DMS79 (cell line): ENCODE measurements around the gene KANK4.

ENCODE experiments used
- DNase-seq: peaks from one replicate; lab custom pipeline; 2025; lab: John Stamatoyannopoulos, UW

KANK4 gene

DNA sequence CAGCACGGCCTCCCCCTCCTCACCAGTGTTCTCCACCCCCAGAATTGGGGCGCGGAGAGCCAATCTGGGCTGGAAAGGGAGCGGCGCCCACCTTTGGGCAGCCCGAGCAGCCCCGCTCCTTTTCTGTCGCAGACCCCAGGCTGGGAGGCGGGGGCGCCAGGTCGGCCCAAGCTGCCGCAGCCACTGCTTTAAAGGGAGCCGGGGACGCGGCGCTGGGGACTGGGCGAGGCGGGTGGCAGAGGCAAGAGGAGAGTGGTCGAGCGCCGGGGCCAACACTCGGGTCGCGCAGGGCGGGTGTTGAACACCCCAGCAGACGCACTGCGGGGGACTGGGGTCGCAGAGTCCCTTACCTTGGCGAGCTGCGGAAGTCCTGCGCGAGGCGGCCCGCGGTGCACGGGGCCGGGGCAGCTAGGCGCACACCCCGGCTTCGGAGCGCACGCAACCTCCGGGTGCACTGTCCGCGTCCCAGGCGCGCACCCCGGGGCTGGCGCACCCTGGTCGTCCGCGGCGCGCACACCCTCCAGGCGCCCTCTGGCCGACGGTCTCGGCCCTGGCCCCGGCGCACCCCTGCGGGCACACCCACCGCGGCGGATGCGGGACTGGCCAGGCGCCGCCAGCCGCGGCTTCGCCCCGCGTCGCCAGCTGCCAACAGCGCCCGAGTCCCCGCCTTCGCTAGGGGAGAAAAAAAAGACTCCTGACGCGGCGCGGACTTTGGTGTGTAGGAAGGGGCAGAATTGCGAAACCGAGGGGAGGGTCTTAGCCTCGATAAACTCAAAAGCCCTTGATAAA is at the start of gene KANK4:
Gene KANK4 (minus strand): TSS at position 679 of the 789 bp plus-strand sequence. CDS start 37,870 bp downstream, outside the sequence.
- no peak for DNase-seq

DNA sequence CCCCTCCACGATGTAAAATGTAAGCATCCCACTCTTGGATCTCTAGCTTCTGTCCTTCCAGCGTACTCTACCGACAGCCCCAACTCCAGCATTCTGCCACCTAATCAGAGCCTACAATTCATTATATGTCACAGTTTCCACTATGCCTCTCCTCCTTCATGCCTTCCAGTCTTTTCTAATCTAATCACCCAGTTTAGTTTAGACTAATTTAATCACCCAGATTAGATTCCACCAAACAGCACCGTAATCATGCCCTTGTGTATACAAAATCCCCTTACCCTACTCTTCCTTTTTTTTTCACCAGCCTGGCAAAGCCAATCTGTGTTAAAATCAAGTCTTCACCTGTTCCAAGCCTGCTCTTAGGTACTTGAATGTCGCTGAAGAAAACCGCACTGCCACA is 49.8 kb upstream of the KANK4 start:
- peak; percentile 9 for DNase-seq

DNA sequence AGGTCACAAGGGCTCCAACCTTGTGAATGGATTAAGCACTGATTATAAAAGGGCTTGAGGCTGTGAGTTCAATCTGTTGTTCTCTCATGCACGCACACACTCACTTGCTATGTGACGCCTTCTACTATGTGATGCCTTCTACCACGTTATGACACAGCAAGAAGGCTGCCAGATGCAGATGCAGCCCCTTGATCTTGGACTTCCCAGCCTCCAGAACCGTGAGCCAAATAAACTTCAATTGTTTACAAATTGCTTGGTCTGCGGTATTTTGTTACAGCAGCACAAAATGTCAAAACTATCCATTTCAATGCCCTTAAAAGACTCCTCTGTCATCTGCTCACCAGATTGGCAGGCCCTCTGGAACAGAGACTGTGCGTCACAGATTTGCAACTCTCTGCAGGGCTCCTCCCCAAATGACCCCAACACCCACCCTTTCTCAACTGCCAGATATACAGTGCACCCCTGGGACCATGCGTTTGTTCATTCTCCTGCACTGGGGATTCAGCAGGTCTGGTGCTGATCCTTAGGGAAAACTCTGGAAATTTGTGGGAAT is 47.8 kb upstream of the KANK4 start:
- no peak for DNase-seq

DNA sequence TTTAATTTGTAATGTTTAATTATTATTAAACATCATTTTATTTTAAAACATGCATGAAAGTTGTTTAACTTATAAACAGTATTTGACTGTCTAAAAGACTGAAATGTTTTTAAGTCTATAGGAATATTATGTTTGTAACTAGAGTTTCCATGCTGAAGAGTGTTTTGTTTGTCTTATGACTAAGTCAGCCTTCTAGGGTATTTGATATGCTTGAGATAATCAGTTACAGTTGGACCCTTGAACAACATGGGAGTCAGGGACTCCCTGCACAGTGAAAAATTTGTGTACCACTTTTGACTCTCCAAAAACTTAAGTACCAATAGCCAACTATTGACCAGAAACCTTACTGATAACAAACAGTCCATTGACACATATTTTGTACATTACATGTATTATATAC is 45.5 kb upstream of the KANK4 start:
- DNase-seq = no peak

DNA sequence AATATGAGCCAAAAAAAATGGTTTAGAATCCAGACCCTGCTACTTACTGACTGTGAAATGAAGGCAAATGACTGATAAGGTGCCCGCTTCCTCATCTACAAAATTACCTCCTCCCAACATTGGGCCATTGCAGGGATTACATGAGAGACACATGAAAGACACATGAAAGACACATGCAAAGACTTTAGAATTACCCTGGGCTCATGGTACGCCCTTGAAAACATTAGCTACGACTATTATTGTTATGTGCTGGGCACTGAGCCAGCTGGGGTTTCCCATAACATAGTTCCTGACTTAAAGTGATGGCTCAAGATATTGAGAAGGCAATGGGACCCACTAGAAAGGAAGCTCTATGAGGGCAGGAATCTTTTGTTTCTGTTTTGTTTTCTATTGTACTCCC is 43.7 kb upstream of the KANK4 start:
- no peak for DNase-seq

DNA sequence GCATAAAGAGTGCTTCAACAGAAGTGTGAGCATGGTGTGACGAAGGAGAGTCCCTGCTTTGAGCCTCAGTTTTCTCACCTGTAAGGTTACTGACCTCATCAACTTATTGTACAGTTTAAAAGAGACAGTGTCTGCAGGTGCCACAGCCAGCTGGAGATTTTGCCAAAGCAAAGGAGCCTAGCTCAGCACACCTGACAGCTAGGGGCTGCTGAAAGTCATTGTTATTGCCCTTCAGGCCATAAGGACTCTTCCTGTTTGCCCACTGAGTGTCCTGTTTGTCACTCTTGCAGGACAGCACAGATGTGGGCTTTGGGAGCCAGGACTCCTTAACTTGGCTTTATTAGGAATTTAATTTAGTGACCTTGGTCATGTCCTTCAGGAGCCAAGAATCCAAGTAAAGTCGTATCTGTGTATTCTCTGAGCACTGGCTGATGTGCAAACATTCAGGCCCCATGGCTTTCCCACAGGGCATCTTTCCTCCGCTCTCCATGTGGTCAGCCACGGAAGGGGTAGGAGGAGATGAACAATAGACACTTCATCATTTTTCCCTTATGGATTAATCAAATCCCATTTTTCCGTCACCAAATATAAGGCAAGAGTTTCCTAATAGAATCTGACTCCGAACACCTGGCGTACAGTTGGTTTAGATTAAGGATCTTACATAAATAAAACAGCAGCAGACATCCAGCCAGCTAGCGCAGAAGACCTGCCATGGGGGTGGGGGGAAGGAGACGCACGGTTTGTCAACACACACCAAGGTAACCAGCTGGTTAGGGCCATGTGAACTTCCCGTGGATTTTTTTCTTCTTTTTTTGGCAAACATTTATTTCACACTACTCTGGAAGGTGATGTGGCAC is 43.1 kb upstream of the KANK4 start:
- DNase-seq = no peak

DNA sequence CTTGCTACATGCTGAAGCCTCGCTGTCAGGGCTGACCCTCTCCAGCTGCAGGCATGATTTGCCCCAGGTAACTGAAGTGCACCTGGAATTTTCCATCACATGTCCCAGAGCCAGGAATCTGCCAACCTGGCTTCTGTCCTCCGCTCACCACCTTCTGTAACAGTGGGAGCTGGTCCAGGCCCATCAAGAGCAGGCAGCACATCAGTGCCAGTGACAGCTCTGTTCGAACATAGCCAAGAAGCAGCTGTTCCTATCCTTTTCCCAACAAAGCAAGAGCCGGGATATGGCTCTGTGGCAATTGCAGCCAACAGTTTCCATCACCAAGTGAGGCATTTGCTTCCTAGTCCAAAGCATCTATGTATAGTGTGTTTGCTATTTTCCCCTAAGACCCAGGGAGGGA is 42.2 kb upstream of the KANK4 start:
- DNase-seq = no peak

DNA sequence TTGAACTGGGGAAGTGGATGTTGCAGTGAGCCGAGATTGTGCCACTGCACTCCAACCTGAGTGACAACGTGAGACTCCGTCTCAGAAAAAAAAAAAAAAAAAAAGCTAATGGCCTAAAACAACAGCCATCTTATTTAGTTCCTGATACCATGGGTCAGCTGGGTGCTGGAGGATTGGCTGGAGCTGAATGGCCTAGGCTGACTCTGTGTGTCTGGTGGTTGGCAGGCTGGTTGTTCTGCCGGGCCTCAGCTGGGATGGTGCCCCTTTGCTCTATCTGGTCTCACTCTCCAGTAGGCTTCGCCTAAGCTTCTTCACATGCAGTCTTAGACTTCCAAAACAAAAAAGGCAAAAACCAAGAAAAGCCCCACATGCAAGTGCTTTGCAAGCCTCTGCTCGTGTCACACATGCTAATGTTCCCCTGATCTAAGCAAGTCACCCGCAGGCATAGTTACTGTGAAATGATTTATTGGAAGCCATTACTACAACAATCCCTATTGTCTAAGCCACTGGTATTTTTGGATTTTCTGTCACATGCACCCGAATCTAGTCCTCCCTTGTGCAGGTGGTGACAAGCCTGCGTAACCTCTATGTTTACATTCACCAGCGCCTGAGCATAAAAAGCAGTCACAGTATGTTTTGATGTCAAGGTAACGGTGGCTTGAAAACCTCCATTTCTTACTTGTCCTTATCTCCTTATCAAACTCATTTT is 39.6 kb upstream of the KANK4 start:
- DNase-seq = no peak

DNA sequence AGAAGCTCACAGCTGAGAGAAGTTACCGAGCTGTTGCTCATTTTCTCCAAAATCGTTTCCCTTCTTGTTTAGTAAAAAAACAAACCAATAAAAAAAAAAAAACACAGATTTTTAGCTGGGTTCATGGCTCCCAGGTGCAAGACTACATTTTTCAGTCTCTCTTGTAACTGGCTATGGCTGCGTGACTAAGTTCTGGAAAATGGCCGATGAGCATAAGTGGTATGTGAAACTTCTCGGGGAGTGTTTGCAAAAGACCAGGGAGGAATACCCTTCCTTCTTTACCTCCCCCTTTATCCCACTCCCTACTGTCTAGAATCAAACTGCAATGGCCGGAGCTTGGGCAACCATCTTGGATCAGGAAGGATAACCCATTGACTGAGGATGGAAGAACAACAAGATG is 38.7 kb upstream of the KANK4 start:
- no peak for DNase-seq

DNA sequence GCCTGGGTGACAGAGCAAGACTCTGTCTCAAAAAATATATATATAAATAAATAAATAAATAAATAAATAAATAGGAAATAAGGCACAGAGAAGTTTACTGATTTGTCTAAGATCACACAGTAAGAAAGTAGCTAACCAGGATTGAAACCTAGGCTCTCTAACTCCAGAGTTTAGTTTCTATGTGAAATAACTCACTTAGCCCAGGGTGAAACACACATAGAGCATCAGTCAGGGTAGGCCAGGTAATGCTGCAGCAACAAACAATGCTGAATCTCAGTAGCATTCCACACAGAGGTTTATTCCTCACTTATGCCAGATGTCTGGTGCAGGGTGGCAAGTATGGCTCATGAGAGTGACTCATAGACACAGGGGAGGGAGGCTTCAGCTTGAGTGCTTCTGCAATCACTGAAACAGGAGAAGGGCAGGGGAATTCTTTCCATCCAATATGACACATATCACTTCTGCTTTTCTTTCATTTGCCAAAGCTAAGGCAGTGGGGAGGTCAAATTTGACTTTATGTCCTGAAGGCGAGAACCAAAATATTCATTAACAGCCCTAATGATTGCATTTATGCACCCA is 37.1 kb upstream of the KANK4 start:
- DNase-seq = no peak

DNA sequence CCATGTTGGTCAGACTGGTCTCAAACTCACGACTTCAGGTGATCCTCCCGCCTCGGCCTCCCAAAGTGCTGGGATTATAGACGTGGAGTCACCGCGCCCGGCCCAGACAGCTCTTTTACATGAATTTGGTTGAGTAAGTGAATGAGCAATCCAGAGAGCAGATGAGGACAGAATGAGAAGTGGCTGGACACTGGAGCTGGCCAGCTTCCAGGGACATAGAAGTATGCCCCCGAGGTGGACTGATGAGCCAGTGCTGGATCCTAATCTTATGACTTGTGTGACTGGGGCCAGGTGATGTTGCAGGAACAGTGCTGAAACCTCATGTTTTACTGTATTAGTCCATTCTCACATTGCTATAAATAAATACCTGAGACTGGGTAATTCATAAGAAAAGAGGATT is 35.9 kb upstream of the KANK4 start:
- DNase-seq = no peak

DNA sequence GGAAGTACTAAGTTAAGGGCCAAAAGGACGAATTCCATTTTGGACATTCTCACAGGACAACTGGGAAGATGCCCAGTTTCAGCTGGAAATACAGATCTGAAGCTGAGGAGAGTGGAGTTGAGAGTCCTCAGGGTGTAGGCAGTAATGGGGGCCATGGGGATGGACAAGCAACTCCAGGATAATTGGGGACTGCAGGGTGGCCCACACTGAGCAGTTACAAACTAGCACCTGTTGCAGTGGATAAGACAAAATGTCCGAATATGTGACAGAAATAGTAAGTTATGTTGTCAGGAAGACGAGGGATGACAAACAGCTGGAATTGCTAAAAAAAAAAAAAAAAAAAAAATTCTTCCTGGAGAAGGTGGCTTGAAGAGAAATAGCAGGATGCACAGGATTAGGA is 34.6 kb upstream of the KANK4 start:
- DNase-seq = no peak

DNA sequence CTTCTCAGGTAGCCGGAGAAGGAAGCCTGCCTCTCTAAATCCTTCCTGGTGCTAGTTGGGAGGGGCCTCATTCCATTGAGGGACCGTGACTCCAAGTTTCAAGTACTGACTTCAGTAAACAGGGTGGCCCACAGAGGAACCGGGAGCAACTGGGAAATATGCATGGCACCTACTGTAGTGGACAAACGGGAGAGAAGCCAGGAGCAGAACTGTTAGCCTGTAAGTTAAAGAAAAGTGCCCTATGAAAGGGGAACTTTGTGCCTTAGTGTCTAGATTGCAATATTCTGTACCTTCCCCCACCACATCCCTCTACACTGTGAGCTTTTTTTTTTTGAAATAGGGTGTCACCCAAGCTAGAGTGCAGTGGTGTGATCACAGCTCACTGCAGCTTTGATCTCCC is 33.2 kb upstream of the KANK4 start:
- no peak for DNase-seq

DNA sequence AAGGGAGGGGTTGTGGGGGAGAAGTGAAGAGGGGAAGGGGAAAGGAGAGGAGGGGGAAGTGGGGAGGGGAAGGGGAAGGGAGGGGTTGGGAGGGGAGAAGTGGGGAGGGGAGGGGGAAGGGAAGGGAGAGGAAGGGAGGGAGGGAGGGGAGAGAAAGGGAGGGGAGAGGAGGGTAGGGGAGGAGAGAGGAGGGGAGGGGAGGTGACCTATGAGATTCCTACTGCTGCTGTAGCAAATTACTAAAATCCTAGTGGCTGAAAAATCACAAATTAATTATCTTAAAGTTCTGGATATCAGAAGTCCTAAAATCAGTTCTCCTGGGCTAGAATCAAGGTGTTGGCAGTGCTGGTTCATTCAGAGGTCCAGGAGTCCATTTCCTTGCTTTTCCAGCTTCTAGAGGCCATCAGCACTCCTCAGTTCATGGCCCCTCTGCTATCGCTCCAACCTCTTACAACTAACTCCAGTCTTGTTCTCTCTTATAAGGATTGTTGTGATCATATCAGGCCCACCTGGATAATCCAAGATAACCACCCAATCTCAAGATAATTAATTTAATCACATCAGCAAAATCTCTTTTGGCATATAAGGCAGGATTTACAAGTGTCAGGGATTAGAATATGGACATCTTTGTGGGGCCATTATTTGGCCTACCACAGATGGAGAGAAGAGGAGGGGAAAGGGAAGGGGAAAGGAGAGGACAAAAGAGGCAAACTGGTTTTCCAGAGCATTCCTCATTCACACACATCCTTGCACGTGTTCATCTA is 30.4 kb upstream of the KANK4 start:
- DNase-seq = no peak

DNA sequence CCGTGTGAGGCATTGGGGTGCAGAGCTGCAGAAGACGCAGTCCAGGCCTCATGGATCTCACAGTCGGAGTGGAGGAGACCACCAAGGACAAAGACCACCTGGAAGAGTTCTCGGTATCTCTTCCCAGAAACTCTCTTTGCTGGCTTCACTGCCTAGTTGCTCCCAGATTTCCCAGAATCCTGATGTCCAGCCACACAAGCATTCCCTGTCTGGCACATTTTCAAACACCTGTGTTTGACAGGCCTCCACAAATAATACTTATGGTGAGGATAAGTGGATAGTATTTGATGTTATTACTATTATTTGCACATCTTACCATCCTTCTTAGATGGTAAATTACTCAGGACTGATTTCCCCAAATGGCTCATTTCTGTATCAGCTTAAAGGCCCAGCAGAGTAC is 27.7 kb upstream of the KANK4 start:
- no peak for DNase-seq

DNA sequence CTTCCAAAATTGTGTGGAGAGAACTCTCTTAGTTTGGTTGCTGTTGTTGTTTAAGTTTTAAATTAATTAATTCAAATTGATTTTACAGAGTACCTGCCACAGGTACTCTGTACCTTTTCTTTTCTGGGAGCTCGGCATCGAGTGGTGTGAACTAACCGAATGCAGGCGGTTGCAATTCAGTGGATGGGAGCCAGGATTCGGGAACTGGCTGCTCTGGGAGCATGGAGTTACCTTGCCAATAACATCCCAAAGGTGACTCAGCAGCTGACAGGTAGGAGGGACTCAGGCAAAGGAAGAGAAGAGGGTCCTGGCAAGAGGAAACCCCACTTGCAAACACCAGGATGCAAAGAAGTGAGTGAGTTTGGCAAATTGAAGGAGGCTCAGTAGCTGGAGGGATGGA is 24.7 kb upstream of the KANK4 start:
- no peak for DNase-seq

DNA sequence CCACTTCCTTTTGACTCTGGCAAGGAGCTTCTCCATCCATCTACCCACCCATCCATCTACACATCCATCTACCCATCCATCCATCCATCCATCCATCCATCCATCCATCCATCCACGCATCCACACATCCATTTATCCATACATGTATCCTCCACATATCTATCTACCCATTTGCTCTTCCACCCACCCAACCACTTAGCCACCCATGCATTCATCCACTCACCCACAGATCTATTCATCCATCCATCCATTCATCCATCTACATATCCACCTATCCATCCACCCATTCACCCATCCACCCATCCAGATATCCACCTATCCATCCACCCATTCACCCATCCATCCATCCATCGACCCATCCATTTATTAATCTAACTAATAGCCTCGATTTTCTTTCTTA is 23.0 kb upstream of the KANK4 start:
- DNase-seq = no peak

DNA sequence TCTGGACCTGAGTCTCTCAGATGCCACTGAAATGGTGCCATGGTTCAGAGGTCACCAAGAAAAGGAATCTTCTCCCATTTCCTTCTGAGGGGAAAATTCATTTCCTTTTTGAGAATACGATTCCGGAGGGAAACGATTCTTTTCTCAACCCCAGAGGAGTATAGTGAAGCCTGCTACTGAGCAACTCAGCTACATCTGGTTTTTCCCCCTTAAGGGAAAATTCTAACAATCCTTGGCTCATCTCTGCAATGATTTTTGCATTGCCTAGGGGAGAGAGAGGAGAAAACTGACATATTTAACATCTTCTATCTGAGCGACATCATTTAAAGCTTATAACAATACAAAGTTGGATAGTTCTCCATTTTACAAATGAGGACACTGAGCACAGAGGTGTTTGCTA is 22.4 kb upstream of the KANK4 start:
- DNase-seq = no peak

DNA sequence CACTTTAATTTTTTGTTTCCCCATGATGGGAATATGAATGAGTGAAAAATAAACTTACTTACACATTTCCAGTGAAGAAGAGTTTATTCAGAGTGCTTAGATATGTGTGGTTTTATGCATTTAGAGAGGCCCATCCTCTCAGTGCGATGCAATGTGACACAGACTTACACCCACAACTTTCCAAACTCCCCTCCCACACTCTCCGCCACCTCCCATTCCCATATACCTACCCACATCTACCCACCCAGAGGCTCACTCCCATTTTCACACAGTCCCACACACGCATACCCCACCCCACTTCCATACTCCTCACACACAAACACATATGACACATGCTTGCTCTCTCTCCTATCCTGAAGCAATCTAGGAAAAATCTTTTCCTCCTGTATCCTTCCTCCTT is 21.9 kb upstream of the KANK4 start:
- no peak for DNase-seq

DNA sequence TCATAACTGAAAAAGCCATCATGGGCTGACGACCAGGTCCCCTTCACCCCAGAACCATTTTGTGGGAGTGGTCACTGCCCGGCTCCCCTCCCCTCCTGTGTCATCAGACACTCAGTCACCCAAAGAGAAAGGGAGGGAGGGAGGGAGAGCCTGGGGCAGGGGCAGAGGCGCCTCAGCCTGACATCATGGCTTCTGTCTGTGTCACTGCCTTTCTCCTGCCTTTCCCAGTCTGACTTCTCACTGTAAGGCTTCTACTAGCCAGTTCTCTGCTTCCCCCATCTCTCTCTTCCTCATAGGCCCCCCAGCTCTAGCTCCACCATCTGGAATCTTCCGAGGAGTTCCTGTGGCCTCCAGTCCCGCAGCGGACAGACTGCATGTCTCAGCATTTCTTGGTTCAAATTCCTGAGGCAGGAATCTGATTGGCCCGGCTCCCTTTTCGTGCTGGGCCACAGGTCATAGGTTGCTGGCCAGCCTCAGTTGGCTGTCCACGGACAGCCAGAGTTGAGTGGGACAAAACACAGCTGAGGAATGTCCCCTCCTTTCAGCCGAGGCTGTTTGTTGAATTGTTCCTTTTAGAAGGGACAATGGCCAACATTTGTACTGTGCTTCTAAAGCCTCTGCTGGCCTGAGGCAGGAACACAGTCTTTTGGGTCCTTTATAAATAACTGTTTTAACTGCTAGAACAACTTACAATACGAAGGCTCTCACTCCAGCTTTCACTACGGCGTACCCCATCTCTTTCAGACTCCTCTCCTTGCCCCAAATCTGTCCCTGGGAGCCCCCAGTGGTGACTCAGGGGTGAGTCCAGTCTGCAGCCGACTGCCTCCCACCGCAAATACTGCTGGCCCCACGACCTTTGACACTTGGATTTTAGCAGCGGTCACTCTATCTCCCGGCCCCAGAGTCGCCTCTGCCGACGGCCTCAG is 18.7 kb upstream of the KANK4 start:
- DNase-seq = no peak
